GM18951 (cell line): ENCODE results near the gene KL.

Experiments used
- POLR2A ChIP-seq: IDR thresholded peaks from 4 replicates; pipeline ENCODE4 v1.6.1; 2011; ENCODE audit warnings: mild to moderate bottlenecking; ENCODE audit not compliant: insufficient read length, insufficient read depth; ENCODE audit errors: extremely low read depth
- in situ Hi-C: fragments of 300-500 bp; cut with MboI; formaldehyde crosslinking; loops from one replicate; pipeline ENCODE4 v1.12.0; 2022; ENCODE audit warnings: low sequenced_read_pairs, mixed read lengths, inconsistent platforms; ENCODE audit not compliant: unreplicated experiment

KL gene

GRCh38 chr13:33106656-33107360, 90.6 kb downstream of the KL start:
- no peak for TF ChIP-seq POLR2A
- in situ Hi-C loops: no loop called here

GRCh38 chr13:33107361-33107760, 91.1 kb downstream of the KL start:
- in situ Hi-C loops: no loop called here
- TF ChIP-seq POLR2A: no peak

GRCh38 chr13:33108620-33109019, 92.4 kb downstream of the KL start:
- in situ Hi-C loops: no loop called here
- no peak for TF ChIP-seq POLR2A

- TF ChIP-seq POLR2A: no peak
- in situ Hi-C loops: no loop called here
Measured at GRCh38 chr13:33109271-33109697, 93.1 kb downstream of the KL start.

- TF ChIP-seq POLR2A: peak; percentile 26
- in situ Hi-C loops: no loop called here
Measured at GRCh38 chr13:33109801-33110200, 93.6 kb downstream of the KL start.

GRCh38 chr13:33110386-33110712, 94.1 kb downstream of the KL start:
- in situ Hi-C loops: no loop called here
- no peak for TF ChIP-seq POLR2A

- in situ Hi-C loops: no loop called here
- no peak for TF ChIP-seq POLR2A
Measured at GRCh38 chr13:33110713-33111413, 94.6 kb downstream of the KL start.

- no peak for TF ChIP-seq POLR2A
- in situ Hi-C loops: no loop called here
Measured at GRCh38 chr13:33111414-33112110, 95.3 kb downstream of the KL start.

GRCh38 chr13:33112766-33113165, 96.5 kb downstream of the KL start:
- in situ Hi-C loops: no loop called here
- TF ChIP-seq POLR2A: no peak

GRCh38 chr13:33114146-33114545, 97.9 kb downstream of the KL start:
- TF ChIP-seq POLR2A: no peak
- in situ Hi-C loops: no loop called here

- TF ChIP-seq POLR2A: no peak
- in situ Hi-C loops: no loop called here
Measured at GRCh38 chr13:33115274-33115673, 99.1 kb downstream of the KL start.
